Right atrium auricular region (tissue), 2 donors: Measurements from ENCODE around the gene STX16. TPM values are rescaled to one million over a fixed set of nuclear protein-coding genes. Genes with fewer than 3 reads are reported as not detected.
A peak's percentile ranks its signal among the peaks of the same experiment; 100 is the strongest.

Experiments
- DNase-seq: peaks from one replicate; pipeline ENCODE4 v3.0.0-alpha.2; 2019; ENCODE audit warnings: low spot score
- H3K27ac ChIP-seq, 2 donors: fragments of 200-600 bp; sonication (generic); 1 replicate in 1 of 2; 2 replicates in 1 of 2; pipeline ENCODE4 v1.5.1; 2016 to 2019
- H3K27me3 ChIP-seq, 2 donors: fragments of 200-600 bp; sonication (generic); one replicate each; pipeline versions ENCODE4 v1.5.1 to v1.6.0; 2017 to 2019
- H3K36me3 ChIP-seq: fragments of 200-600 bp; sonication (generic); one replicate; pipeline ENCODE4 v1.5.1; 2016
- H3K4me1 ChIP-seq, 2 donors: fragments of 200-600 bp; sonication (generic); one replicate each; pipeline versions ENCODE4 v1.5.1 to v1.6.0; 2017 to 2019
- H3K4me3 ChIP-seq, 2 donors: fragments of 200-600 bp; sonication (generic); 1 replicate in 1 of 2; 2 replicates in 1 of 2; pipeline ENCODE4 v1.5.1; 2017 to 2019; ENCODE audit warnings: mild to moderate bottlenecking in 1 of 2, moderate library complexity in 1 of 2
- H3K9me3 ChIP-seq, 2 donors: fragments of 200-600 bp; sonication (generic); one replicate each; pipeline ENCODE4 v1.5.1; 2019
- CTCF ChIP-seq, 2 donors: fragments of 200-600 bp; sonication (generic); IDR thresholded peaks; one replicate each; pipeline ENCODE4 v1.5.1; 2019; ENCODE audit warnings: antibody characterized with exemption in 2 of 2
- total RNA-seq, 2 donors: library from RNA; depleted of rRNA; stranded (reverse); fragments of >200 nt; gene quantifications; one replicate each; pipeline ENCODE4 v1.1.0, GENCODE V29; 2016

The STX16 gene
- total RNA-seq, 2 donors from 2014 or later = 20.9 to 26.1 TPM

- Histone ChIP-seq H3K27me3 (no peaks in the 10 kb centered on the region), H3K4me1 (peaks cover 0 to 17% of the 10 kb centered on the region in 2 donors), H3K27ac (no peak overlapping the region), H3K36me3 (peaks cover 35% of the 10 kb centered on the region), H3K4me3 (no peak overlapping the region), H3K9me3 (no peaks in the 10 kb centered on the region)
- DNase-seq = no peak
- no peak for TF ChIP-seq CTCF (IDR thresholded peaks at IDR 0.05)
Measured at GRCh38 chr20:58697867-58698703, 47.0 kb downstream of the STX16 start.

- H3K4me3 ChIP-seq = no peak overlapping the region
- TF ChIP-seq CTCF (IDR thresholded peaks at IDR 0.05) = no peak
- peak overlapping the region in 1 of 2 donors; percentile 34 for H3K27ac ChIP-seq
- DNase-seq = no peak
- H3K4me1 ChIP-seq = peaks cover 0 to 8% of the 10 kb centered on the region in 2 donors
- no peaks in the 10 kb centered on the region for H3K9me3 ChIP-seq
- peaks cover 44% of the 10 kb centered on the region for H3K36me3 ChIP-seq
- H3K27me3 ChIP-seq = no peaks in the 10 kb centered on the region
Measured at GRCh38 chr20:58698741-58699622, 47.9 kb downstream of the STX16 start.

- no peak for TF ChIP-seq CTCF (IDR thresholded peaks at IDR 0.05)
- H3K27me3 ChIP-seq = no peaks in the 10 kb centered on the region
- no peaks in the 10 kb centered on the region for H3K9me3 ChIP-seq
- DNase-seq = no peak
- H3K27ac ChIP-seq = no peak overlapping the region
- peaks cover 0 to 1% of the 10 kb centered on the region in 2 donors for H3K4me1 ChIP-seq
- H3K36me3 ChIP-seq = peaks cover 50% of the 10 kb centered on the region
- H3K4me3 ChIP-seq = no peak overlapping the region
Measured at GRCh38 chr20:58699623-58700107, 48.6 kb downstream of the STX16 start.

- Histone ChIP-seq H3K9me3 (no peaks in the 10 kb centered on the region), H3K27ac (no peak overlapping the region), H3K4me3 (no peak overlapping the region), H3K36me3 (peaks cover 55% of the 10 kb centered on the region), H3K4me1 (no peaks in the 10 kb centered on the region), H3K27me3 (no peaks in the 10 kb centered on the region)
- no peak for TF ChIP-seq CTCF (IDR thresholded peaks at IDR 0.05)
- DNase-seq = no peak
Measured at GRCh38 chr20:58700121-58700821, 49.2 kb downstream of the STX16 start.

GRCh38 chr20:58700823-58701222, 49.7 kb downstream of the STX16 start:
- Histone ChIP-seq H3K36me3 (peaks cover 51% of the 10 kb centered on the region), H3K27ac (no peak overlapping the region), H3K27me3 (no peaks in the 10 kb centered on the region), H3K9me3 (no peaks in the 10 kb centered on the region), H3K4me1 (no peaks in the 10 kb centered on the region), H3K4me3 (no peak overlapping the region)
- no peak for DNase-seq
- TF ChIP-seq CTCF (IDR thresholded peaks at IDR 0.05) = no peak
